Endothelial cell of umbilical vein (primary cell): Measurements from ENCODE around the gene SLC18B1.

Experiments used
- POLR2A ChIP-seq: IDR thresholded peaks from 2 replicates; pipeline ENCODE4 v1.6.1; 2012; ENCODE audit warnings: low read depth, mild to moderate bottlenecking, control low read depth, low read length
- POLR2AphosphoS5 ChIP-seq: IDR thresholded peaks from 2 replicates; pipeline ENCODE4 v1.6.1; 2012; ENCODE audit warnings: low read depth, mild to moderate bottlenecking, control low read depth, low read length, moderate library complexity; ENCODE audit not compliant: insufficient read depth
- TF ChIP-seq, protein P1 (sequence below), 2 donors: IDR thresholded peaks; 1 replicate in 1 of 2; 2 replicates in 1 of 2; pipeline ENCODE4 v1.5.1; 2011; ENCODE audit warnings: low read length in 2 of 2, mild to moderate bottlenecking in 2 of 2, moderate library complexity in 2 of 2, control low read depth in 1 of 2, inconsistent platforms in 1 of 2, low read depth in 1 of 2; ENCODE audit not compliant: insufficient read depth in 1 of 2; ENCODE audit errors: extremely low read depth in 1 of 2

DNA sequence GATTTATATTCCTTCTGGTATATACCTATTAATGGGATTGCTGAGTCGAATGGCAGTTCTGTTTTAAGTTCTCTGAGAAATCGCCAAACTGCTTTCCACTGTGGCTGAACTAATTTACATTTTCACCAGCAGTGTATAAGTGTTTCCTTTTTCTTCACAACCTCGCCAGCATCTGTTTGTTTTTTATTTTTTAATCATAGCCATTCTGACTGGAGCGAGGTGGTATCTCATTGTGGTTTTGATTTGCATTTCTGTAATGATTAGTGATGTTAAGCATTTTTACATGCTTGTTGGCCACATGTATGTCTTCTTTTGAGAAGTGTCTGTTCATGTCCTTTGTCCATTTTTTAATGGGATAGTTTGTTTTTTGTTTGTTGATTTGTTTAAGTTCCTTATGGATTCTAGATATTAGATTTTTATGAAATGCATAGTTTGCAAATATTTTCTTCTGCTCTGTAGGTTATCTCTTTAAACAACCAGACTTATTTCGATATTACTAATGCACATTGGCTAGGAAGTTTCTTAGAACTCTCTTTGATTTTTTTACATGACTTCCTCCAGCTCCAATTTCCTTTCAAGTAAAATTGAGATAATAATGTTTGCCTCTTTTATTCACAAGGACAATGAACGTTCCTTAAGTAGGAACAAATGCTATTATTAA, 72.4 kb downstream of the SLC18B1 start:
- TF ChIP-seq, protein P1, sequence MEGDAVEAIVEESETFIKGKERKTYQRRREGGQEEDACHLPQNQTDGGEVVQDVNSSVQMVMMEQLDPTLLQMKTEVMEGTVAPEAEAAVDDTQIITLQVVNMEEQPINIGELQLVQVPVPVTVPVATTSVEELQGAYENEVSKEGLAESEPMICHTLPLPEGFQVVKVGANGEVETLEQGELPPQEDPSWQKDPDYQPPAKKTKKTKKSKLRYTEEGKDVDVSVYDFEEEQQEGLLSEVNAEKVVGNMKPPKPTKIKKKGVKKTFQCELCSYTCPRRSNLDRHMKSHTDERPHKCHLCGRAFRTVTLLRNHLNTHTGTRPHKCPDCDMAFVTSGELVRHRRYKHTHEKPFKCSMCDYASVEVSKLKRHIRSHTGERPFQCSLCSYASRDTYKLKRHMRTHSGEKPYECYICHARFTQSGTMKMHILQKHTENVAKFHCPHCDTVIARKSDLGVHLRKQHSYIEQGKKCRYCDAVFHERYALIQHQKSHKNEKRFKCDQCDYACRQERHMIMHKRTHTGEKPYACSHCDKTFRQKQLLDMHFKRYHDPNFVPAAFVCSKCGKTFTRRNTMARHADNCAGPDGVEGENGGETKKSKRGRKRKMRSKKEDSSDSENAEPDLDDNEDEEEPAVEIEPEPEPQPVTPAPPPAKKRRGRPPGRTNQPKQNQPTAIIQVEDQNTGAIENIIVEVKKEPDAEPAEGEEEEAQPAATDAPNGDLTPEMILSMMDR (IDR thresholded peaks at IDR 0.05; ENCODE audit: extremely low read depth in 1 of 2, insufficient read depth in 1 of 2, low read depth in 1 of 2, low read length in 2 of 2), result no peak
- no peak for TF ChIP-seq POLR2AphosphoS5
- no peak for TF ChIP-seq POLR2A
